B cell (primary cell): ENCODE measurements around the gene C19orf47.

Experiments
- EZH2 ChIP-seq: IDR thresholded peaks from 2 replicates; pipeline ENCODE4 v1.6.1; 2012; ENCODE audit warnings: borderline replicate concordance, low read depth, mild to moderate bottlenecking, moderate library complexity, low read length; ENCODE audit not compliant: insufficient read depth, poor library complexity, severe bottlenecking
- TF ChIP-seq, protein P1 (sequence below): fragments of 200-600 bp; IDR thresholded peaks from one replicate; pipeline ENCODE4 v1.8.0; 2022; ENCODE audit warnings: antibody characterized with exemption, mild to moderate bottlenecking

DNA sequence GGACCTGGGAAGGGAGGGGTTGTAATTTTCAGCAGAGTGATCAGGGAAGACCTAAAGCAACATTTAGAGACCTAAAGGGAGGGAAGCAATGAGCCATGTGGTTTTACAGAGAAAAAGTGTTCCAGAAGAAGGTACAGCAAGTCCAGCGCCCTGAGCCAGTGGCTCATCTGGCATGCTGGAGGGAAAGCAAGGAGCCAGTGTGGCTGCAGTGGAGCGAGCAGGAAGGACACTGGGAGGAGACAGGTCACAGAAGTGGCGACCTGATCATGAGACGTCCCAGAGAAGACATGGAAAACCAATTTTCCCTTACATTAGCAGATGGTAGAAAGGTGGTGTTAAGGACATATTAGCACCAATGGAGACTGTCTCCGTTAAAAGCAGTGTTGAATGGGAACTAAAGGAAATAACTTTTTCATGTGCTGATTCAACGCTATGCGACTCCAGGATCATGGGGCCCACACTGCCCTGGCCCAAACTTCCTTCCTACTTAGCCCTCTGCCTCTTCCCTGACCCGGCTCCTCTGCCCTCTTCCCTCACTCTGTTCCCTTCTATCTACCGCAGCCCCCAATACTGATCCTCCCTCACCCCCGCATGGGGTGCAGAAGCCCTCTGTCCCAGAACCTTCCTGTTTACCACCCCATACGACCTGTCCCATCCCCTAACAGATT is 5.4 kb downstream of the C19orf47 start:
- TF ChIP-seq, protein P1, sequence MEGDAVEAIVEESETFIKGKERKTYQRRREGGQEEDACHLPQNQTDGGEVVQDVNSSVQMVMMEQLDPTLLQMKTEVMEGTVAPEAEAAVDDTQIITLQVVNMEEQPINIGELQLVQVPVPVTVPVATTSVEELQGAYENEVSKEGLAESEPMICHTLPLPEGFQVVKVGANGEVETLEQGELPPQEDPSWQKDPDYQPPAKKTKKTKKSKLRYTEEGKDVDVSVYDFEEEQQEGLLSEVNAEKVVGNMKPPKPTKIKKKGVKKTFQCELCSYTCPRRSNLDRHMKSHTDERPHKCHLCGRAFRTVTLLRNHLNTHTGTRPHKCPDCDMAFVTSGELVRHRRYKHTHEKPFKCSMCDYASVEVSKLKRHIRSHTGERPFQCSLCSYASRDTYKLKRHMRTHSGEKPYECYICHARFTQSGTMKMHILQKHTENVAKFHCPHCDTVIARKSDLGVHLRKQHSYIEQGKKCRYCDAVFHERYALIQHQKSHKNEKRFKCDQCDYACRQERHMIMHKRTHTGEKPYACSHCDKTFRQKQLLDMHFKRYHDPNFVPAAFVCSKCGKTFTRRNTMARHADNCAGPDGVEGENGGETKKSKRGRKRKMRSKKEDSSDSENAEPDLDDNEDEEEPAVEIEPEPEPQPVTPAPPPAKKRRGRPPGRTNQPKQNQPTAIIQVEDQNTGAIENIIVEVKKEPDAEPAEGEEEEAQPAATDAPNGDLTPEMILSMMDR, result no peak
- no peak for TF ChIP-seq EZH2
